HG03460 (cell line): ENCODE measurements around the gene EPHB1.
"Not testable (repeated sequence)": the region's sequence is repeated elsewhere in the genome, so short reads cannot be mapped to it uniquely, and the experiment has no call there.

Experiments used
- ATAC-seq: cut with Tn5 transposase; IDR thresholded peaks from one replicate; pipeline ENCODE4 v1.9.1; 2021; ENCODE audit not compliant: unreplicated experiment

EPHB1 gene

GRCh38 chr3:135233476-135233875 lies 438.4 kb downstream of the EPHB1 start:
- ATAC-seq = not testable (repeated sequence)

- no peak for ATAC-seq
Observed at GRCh38 chr3:135235541-135235940, 440.5 kb downstream of the EPHB1 start.

GRCh38 chr3:135237371-135238143 lies 442.5 kb downstream of the EPHB1 start:
- no peak for ATAC-seq

GRCh38 chr3:135238236-135238830 lies 443.3 kb downstream of the EPHB1 start:
- no peak for ATAC-seq

- ATAC-seq = no peak
Observed at GRCh38 chr3:135238871-135239614, 444.0 kb downstream of the EPHB1 start.

GRCh38 chr3:135239615-135239884 lies 444.5 kb downstream of the EPHB1 start:
- no peak for ATAC-seq

- peak; percentile 77 for ATAC-seq
Observed at GRCh38 chr3:135240426-135240825, 445.4 kb downstream of the EPHB1 start.

- no peak for ATAC-seq
Observed at GRCh38 chr3:135242285-135242684, 447.2 kb downstream of the EPHB1 start.

GRCh38 chr3:135243616-135244015 lies 448.6 kb downstream of the EPHB1 start:
- no peak for ATAC-seq

GRCh38 chr3:135246027-135246426 lies 451.0 kb downstream of the EPHB1 start:
- ATAC-seq = no peak

- no peak for ATAC-seq
Observed at GRCh38 chr3:135248213-135248612, 453.2 kb downstream of the EPHB1 start.

- no peak for ATAC-seq
Observed at GRCh38 chr3:135249186-135249585, 454.1 kb downstream of the EPHB1 start.

- no peak for ATAC-seq
Observed at GRCh38 chr3:135258916-135259315, 463.9 kb downstream of the EPHB1 start.

GRCh38 chr3:135260025-135260424 lies 465.0 kb downstream of the EPHB1 start:
- ATAC-seq = no peak

GRCh38 chr3:135261214-135261775 lies 466.2 kb downstream of the EPHB1 start:
- ATAC-seq = no peak

- no peak for ATAC-seq
Observed at GRCh38 chr3:135261916-135262315, 466.9 kb downstream of the EPHB1 start.

- no peak for ATAC-seq
Observed at GRCh38 chr3:135262441-135262840, 467.4 kb downstream of the EPHB1 start.

GRCh38 chr3:135263331-135263730 lies 468.3 kb downstream of the EPHB1 start:
- ATAC-seq = no peak

- no peak for ATAC-seq
Observed at GRCh38 chr3:135267487-135267886, 472.4 kb downstream of the EPHB1 start.

GRCh38 chr3:135268941-135269532 lies 474.0 kb downstream of the EPHB1 start:
- ATAC-seq = no peak

- ATAC-seq = no peak
Observed at GRCh38 chr3:135271177-135272025, 476.3 kb downstream of the EPHB1 start.
